ENCODE measurements around the gene TMEM217. TPM values are rescaled to one million over a fixed set of nuclear protein-coding genes. Genes with fewer than 3 reads are reported as not detected.
A peak's percentile ranks its signal among the peaks of the same experiment; 100 is the strongest.

The TMEM217 gene
- total RNA-seq, 1 donor from 2014 or later: 1.4 TPM

GRCh38 chr6:37174196-37174514, 83.8 kb downstream of the TMEM217 start:
- Mint-ChIP-seq H3K4me1 (ENCODE audit: low read depth) (peaks cover 18% of the 10 kb centered on the region), H3K36me3 (ENCODE audit: insufficient read depth) (peaks cover 14% of the 10 kb centered on the region), H3K9me3 (ENCODE audit: low read depth) (no peaks in the 10 kb centered on the region), H3K27me3 (no peaks in the 10 kb centered on the region), H3K4me3 (ENCODE audit: low read depth) (no peak overlapping the region), H3K27ac (no peak overlapping the region)
- DNase-seq (ENCODE audit: low spot score, unreplicated experiment): no peak
- TF ChIP-seq, protein P1, sequence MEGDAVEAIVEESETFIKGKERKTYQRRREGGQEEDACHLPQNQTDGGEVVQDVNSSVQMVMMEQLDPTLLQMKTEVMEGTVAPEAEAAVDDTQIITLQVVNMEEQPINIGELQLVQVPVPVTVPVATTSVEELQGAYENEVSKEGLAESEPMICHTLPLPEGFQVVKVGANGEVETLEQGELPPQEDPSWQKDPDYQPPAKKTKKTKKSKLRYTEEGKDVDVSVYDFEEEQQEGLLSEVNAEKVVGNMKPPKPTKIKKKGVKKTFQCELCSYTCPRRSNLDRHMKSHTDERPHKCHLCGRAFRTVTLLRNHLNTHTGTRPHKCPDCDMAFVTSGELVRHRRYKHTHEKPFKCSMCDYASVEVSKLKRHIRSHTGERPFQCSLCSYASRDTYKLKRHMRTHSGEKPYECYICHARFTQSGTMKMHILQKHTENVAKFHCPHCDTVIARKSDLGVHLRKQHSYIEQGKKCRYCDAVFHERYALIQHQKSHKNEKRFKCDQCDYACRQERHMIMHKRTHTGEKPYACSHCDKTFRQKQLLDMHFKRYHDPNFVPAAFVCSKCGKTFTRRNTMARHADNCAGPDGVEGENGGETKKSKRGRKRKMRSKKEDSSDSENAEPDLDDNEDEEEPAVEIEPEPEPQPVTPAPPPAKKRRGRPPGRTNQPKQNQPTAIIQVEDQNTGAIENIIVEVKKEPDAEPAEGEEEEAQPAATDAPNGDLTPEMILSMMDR (IDR thresholded peaks at IDR 0.05; ENCODE audit: unreplicated experiment): no peak

- Mint-ChIP-seq H3K27me3 (peaks cover under 1% of the 10 kb centered on the region), H3K4me3 (ENCODE audit: low read depth) (no peak overlapping the region), H3K27ac (no peak overlapping the region), H3K9me3 (ENCODE audit: low read depth) (no peaks in the 10 kb centered on the region), H3K36me3 (ENCODE audit: insufficient read depth) (peaks cover 14% of the 10 kb centered on the region), H3K4me1 (ENCODE audit: low read depth) (peaks cover 21% of the 10 kb centered on the region)
- TF ChIP-seq, protein P1 (IDR thresholded peaks at IDR 0.05; ENCODE audit: unreplicated experiment): no peak
- no peak for DNase-seq (ENCODE audit: low spot score, unreplicated experiment)
Measured at GRCh38 chr6:37173493-37174195, 84.3 kb downstream of the TMEM217 start.

- Mint-ChIP-seq H3K27me3 (peaks cover 7% of the 10 kb centered on the region), H3K4me3 (ENCODE audit: low read depth) (no peak overlapping the region), H3K36me3 (ENCODE audit: insufficient read depth) (peaks cover 14% of the 10 kb centered on the region), H3K27ac (no peak overlapping the region), H3K4me1 (ENCODE audit: low read depth) (peaks cover 26% of the 10 kb centered on the region), H3K9me3 (ENCODE audit: low read depth) (no peaks in the 10 kb centered on the region)
- TF ChIP-seq, protein P1 (IDR thresholded peaks at IDR 0.05; ENCODE audit: unreplicated experiment): no peak
- no peak for DNase-seq (ENCODE audit: low spot score, unreplicated experiment)
Measured at GRCh38 chr6:37172912-37173492, 84.9 kb downstream of the TMEM217 start.

DNA sequence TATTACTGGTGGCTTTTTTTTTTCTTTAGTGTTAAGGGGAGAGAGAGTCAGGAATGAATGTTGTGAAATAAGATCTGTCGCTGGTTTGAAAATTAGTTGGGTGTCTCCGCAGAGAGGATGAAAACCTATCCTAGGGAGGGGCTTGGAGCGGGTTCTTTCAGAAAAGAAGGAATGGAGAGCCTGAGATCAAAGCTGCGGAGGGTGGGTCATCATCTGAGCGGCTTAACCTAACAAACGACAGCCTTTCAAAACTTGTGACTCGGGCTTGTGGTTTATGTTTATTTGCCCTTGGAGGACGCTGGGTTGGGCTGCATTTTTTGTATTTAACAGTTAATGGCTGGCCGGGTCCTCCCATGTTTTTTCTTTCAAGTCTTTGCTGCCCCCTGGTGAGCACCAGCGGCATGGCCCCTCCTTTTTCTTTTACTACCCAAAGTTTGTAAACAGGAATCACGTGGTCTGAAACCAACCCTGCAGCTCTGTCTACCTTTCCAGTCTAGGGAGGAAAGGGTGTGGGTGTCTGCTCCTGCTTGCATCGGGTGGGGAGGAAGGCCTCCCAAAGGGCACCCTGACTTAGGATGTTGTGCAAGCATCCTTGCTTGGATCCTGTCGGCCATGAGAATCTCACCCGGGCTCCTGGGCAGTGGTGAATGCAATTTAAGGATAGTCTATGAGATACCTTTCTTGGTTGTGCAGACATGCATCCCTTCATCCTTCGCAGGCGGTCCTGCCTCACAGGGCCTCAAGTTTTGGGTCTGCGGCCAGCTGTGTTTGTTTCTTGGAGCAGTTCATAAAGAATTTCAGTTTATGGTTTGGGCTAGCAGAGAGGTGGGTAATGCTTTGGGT, 85.8 kb downstream of the TMEM217 start:
- DNase-seq (ENCODE audit: low spot score, unreplicated experiment): peak; percentile 78
- TF ChIP-seq, protein P1 (IDR thresholded peaks at IDR 0.05; ENCODE audit: unreplicated experiment): peak; percentile 92
- Mint-ChIP-seq H3K9me3 (ENCODE audit: low read depth) (no peaks in the 10 kb centered on the region), H3K4me3 (ENCODE audit: low read depth) (peak overlapping the region; percentile 90), H3K36me3 (ENCODE audit: insufficient read depth) (peaks cover 14% of the 10 kb centered on the region), H3K27ac (peak overlapping the region; percentile 77), H3K4me1 (ENCODE audit: low read depth) (peaks cover 26% of the 10 kb centered on the region), H3K27me3 (peaks cover 14% of the 10 kb centered on the region)

- Mint-ChIP-seq H3K27ac (peak overlapping the region; percentile 90), H3K9me3 (ENCODE audit: low read depth) (no peaks in the 10 kb centered on the region), H3K4me3 (ENCODE audit: low read depth) (peak overlapping the region; percentile 90), H3K27me3 (peaks cover 14% of the 10 kb centered on the region), H3K4me1 (ENCODE audit: low read depth) (peaks cover 26% of the 10 kb centered on the region), H3K36me3 (ENCODE audit: insufficient read depth) (peaks cover 14% of the 10 kb centered on the region)
- TF ChIP-seq, protein P1 (IDR thresholded peaks at IDR 0.05; ENCODE audit: unreplicated experiment): no peak
- DNase-seq (ENCODE audit: low spot score, unreplicated experiment): peak; percentile 23
Measured at GRCh38 chr6:37171201-37171969, 86.6 kb downstream of the TMEM217 start.
